Ovary (tissue), 9 donors: ENCODE measurements around the gene TMBIM4. TPM values are rescaled to one million over a fixed set of nuclear protein-coding genes. Genes with fewer than 3 reads are reported as not detected.

ENCODE experiments used
- DNase-seq, 5 donors: peaks; one replicate each; pipeline ENCODE4 v3.0.0-alpha.2; 2019 to 2020
- H3K27ac ChIP-seq, 2 donors: fragments of 200-600 bp; one replicate each; pipeline versions ENCODE4 v1.5.1 to v1.8.0; 2019 to 2022
- H3K27me3 ChIP-seq: fragments of 200-600 bp; one replicate; pipeline ENCODE4 v1.8.0; 2022
- H3K36me3 ChIP-seq: fragments of 200-600 bp; sonication (generic); one replicate; pipeline ENCODE4 v1.5.1; 2019
- H3K4me1 ChIP-seq: one replicate; pipeline ENCODE4 v1.8.1; 2013; ENCODE audit warnings: mild to moderate bottlenecking, moderate library complexity; ENCODE audit not compliant: insufficient read depth
- H3K4me3 ChIP-seq: fragments of 200-600 bp; sonication (generic); one replicate; pipeline ENCODE4 v1.5.1; 2017
- H3K9me3 ChIP-seq, 2 donors: fragments of 200-600 bp in 1 of 2; sonication (generic) in 1 of 2; one replicate each; pipeline versions ENCODE4 v1.5.1 to v1.8.1; 2013 to 2019; ENCODE audit warnings: mild to moderate bottlenecking in 1 of 2, moderate library complexity in 1 of 2
- EP300 ChIP-seq: sonication (generic); formaldehyde crosslinking; IDR thresholded peaks from one replicate; pipeline ENCODE4 v1.6.1; 2017; ENCODE audit warnings: antibody characterized with exemption
- POLR2A ChIP-seq: fragments of 450-650 bp; IDR thresholded peaks from one replicate; pipeline ENCODE4 v1.6.1; 2017; ENCODE audit warnings: antibody characterized with exemption, mild to moderate bottlenecking, moderate library complexity
- WGBS, 3 donors: extraction: QIAGEN DNeasy Blood & Tissue Kit in 1 of 3; methylation state at CpG; one replicate each; pipeline versions ENCODE4 v1.1.5 to v1.1.7; 2013 to 2017; 5-methylcytosine and 5-hydroxymethylcytosine counted together
- intact Hi-C, 4 donors: fragments of 100-400 bp; cut with DNase I; formaldehyde crosslinking; loops; one replicate each; pipeline versions ENCODE4 v1.11.0 to v1.15.1; 2022 to 2023
- polyA plus RNA-seq, 2 donors: library from polyadenylated mRNA; stranded (reverse); fragments of 200-250 nt in 1 of 2; fragments of 350-450 nt in 1 of 2; fragmentation: Illumina TruSeq in 1 of 2; extraction: RNeasy Lipid Tissue Mini Kit (QIAGEN cat#74804) in 1 of 2; gene quantifications; one replicate each; pipeline ENCODE4 v1.2.3, GENCODE V29; 2013 to 2014
- total RNA-seq, 7 donors: library from RNA; depleted of rRNA in 2 of 7; stranded (reverse); fragments of >200 nt in 2 of 7; fragmentation: NEBNext Ultra II Directional in 3 of 7; extraction: Animal tissue kit (Norgen Biotek cat#: 25700) in 3 of 7; gene quantifications; one replicate each; pipeline versions ENCODE4 v1.1.0 to v1.2.4, GENCODE V29; 2016 to 2023
- TF ChIP-seq, protein P1 (sequence below), 3 donors: fragments of 450-650 bp in 2 of 3; fragments of 200-600 bp in 1 of 3; IDR thresholded peaks; one replicate each; pipeline versions ENCODE4 v1.5.1 to v1.8.0; 2016 to 2022; ENCODE audit warnings: antibody characterized with exemption in 3 of 3, mild to moderate bottlenecking in 1 of 3
- donor health status: DM: no; HTN: no; CAD: no; lungs with moderate emphysema.
- donor health status: DM: no; HTN: no; CAD: no.
- donor health status: Bipolar disorder and iron deficiency.
- donor health status: DM: yes; HTN: yes; CAD: no.
- donor health status: DM: no; HTN: no; CAD: no.
- donor health status: DM: yes; HTN: yes; CAD: no.

Gene TMBIM4
- total and polyA plus RNA-seq, 9 donors: 78.3 to 154 (median 112) TPM

DNA sequence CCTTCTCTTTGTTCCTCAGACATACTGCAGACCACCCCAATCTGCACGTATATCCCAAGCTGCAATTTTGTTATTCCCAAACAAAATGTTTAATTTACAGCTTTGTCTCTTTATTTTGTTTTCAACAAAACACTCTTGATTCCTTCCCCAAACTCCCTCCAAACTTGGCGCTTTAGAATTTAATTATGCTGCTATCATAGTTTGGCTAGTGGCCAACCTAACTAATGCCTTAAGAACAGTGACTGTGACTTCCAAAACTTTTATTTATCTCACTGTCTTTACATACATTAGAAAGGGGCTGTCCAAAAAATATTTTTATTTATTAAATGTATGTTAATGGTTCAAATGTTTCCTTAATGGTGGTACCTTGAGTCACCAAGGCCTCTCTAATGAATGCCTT, 7.1 kb downstream of the TMBIM4 start:
- no peak for DNase-seq
- Histone ChIP-seq H3K36me3 (no peaks in the 10 kb centered on the region), H3K4me3 (no peak overlapping the region), H3K4me1 (peaks cover 1% of the 10 kb centered on the region), H3K27ac (no peak overlapping the region), H3K9me3 (no peaks in the 10 kb centered on the region), H3K27me3 (no peaks in the 10 kb centered on the region)
- WGBS, 3 donors: 38 to 50% (median 43%) methylated on average over 2 of the region's 2 CpGs
- TF ChIP-seq, protein P1, sequence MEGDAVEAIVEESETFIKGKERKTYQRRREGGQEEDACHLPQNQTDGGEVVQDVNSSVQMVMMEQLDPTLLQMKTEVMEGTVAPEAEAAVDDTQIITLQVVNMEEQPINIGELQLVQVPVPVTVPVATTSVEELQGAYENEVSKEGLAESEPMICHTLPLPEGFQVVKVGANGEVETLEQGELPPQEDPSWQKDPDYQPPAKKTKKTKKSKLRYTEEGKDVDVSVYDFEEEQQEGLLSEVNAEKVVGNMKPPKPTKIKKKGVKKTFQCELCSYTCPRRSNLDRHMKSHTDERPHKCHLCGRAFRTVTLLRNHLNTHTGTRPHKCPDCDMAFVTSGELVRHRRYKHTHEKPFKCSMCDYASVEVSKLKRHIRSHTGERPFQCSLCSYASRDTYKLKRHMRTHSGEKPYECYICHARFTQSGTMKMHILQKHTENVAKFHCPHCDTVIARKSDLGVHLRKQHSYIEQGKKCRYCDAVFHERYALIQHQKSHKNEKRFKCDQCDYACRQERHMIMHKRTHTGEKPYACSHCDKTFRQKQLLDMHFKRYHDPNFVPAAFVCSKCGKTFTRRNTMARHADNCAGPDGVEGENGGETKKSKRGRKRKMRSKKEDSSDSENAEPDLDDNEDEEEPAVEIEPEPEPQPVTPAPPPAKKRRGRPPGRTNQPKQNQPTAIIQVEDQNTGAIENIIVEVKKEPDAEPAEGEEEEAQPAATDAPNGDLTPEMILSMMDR (IDR thresholded peaks at IDR 0.05): no peak
- TF ChIP-seq POLR2A: no peak
- no peak for TF ChIP-seq EP300
- intact Hi-C loops: no loop called here

DNA sequence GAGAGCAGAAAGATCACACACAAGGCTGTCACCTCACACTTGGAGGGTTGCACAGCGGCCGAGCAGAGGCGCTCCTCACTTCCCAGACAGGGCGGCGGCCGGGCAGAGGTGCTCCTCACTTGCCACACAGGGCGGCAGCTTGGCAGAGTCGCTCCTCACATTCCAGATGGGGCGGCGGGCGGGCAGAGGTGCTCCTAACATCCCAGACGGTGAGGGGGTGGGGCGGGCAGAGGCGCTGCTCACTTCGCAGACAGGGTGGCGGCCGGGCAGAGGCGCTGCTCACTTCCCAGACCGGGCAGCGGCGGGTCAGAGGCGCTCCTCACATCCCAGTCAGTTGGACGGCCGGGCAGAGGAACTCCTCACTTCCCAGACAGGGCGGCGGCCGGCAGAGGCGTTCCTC, 9.1 kb downstream of the TMBIM4 start:
- H3K4me3 ChIP-seq: no peak overlapping the region
- no peaks in the 10 kb centered on the region for H3K9me3 ChIP-seq
- intact Hi-C loops: no loop called here
- WGBS, 3 donors: 90 to 96% (median 96%) methylated on average over 25 to 28 of the region's 28 CpGs
- H3K4me1 ChIP-seq: peaks cover 2% of the 10 kb centered on the region
- no peaks in the 10 kb centered on the region for H3K36me3 ChIP-seq
- H3K27ac ChIP-seq: no peak overlapping the region
- TF ChIP-seq, protein P1 (IDR thresholded peaks at IDR 0.05): no peak
- no peak for DNase-seq
- H3K27me3 ChIP-seq: no peaks in the 10 kb centered on the region

DNA sequence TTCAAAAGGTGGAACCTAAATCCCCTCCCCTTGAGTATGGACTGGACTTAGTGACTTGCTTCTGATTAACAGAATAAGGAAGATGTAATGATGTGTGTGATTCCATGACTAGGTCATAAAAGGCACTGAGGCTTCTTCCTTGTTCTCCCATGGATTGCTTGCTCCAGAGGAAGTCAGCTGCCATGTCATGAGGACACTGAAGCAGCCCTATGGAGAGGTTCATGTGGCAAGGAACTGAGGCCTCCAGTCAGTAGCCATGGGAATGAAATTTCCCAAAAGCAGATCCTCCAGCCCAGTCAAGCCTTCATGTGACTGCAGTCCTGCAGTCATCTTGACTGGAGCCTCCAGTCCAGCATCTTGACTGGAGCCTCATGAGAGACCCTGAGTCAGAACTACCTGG, 10.7 kb downstream of the TMBIM4 start:
- intact Hi-C loops: no loop called here
- no peak for TF ChIP-seq EP300
- TF ChIP-seq, protein P1 (IDR thresholded peaks at IDR 0.05): no peak
- no peak for TF ChIP-seq POLR2A

DNA sequence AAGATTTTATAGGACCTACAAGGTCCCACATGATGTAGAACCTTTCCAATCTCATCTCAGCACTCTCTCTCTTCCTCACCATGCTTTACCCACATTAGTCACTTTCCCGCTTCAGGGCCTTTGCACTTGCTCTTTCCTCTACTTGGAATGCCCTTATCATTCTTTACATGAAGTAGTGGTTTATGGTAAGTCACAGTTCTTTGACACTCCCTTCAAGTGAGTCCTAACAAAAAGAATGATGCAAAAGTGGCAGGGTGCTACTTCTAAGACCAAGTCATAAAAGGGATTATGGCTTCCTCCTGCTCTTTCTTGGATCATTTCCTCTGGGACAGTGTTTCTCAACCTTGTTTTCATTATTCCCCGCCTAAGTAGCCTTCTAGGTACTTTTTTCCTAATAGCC, 13.1 kb downstream of the TMBIM4 start:
- peaks cover 4% of the 10 kb centered on the region for H3K4me1 ChIP-seq
- H3K9me3 ChIP-seq: no peaks in the 10 kb centered on the region
- intact Hi-C loops: no loop called here
- no peaks in the 10 kb centered on the region for H3K27me3 ChIP-seq
- H3K4me3 ChIP-seq: no peak overlapping the region
- no peaks in the 10 kb centered on the region for H3K36me3 ChIP-seq
- no peak for DNase-seq
- TF ChIP-seq POLR2A: no peak
- TF ChIP-seq, protein P1 (IDR thresholded peaks at IDR 0.05): no peak
- no peak for TF ChIP-seq EP300
- 96 to 100% (median 98%) methylated on average over 2 of the region's 2 CpGs for WGBS, 3 donors
- H3K27ac ChIP-seq: no peak overlapping the region

More for the DNA sequence above, 10.7 kb downstream of the TMBIM4 start:
- no peak overlapping the region for H3K4me3 ChIP-seq
- no peak overlapping the region for H3K27ac ChIP-seq
- H3K27me3 ChIP-seq: no peaks in the 10 kb centered on the region
- no peak for DNase-seq
- no peaks in the 10 kb centered on the region for H3K36me3 ChIP-seq
- no peaks in the 10 kb centered on the region for H3K9me3 ChIP-seq
- peaks cover 5% of the 10 kb centered on the region for H3K4me1 ChIP-seq

DNA sequence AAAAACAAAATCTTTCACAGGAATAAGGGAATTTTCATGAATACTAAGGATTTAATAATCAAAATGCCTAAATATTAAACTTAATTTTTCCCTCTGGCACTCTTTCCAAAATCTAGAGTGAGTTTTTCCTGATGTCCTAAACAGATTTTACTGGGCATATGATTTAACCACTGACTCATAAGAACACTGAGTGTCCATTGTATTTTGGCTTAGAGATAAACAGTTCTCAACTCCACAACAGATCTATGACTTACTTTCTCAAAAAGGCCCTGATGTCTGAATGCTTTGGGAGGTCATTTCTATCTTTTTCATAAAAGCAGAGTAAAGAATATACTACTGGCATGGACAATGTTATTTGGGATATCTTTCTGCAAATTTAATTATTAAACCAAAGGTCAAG, 15.0 kb downstream of the TMBIM4 start:
- peaks cover 4% of the 10 kb centered on the region for H3K4me1 ChIP-seq
- intact Hi-C loops: no loop called here
- TF ChIP-seq POLR2A: no peak
- TF ChIP-seq, protein P1 (IDR thresholded peaks at IDR 0.05): no peak
- TF ChIP-seq EP300: no peak
- no peaks in the 10 kb centered on the region for H3K27me3 ChIP-seq
- no peak overlapping the region for H3K4me3 ChIP-seq
- no peak for DNase-seq
- no peak overlapping the region for H3K27ac ChIP-seq
- H3K36me3 ChIP-seq: no peaks in the 10 kb centered on the region
- H3K9me3 ChIP-seq: no peaks in the 10 kb centered on the region
